ENCODE results near the gene GMPS. TPM values are rescaled to one million over a fixed set of nuclear protein-coding genes. Genes with fewer than 3 reads are reported as not detected.

Gene GMPS
- polyA plus RNA-seq, 1 donor: 42.2 TPM

- Histone ChIP-seq H3K27ac (ENCODE audit: low read length) (no peak overlapping the region), H3K4me1 (ENCODE audit: control insufficient read depth, insufficient read depth, low read length) (no peaks in the 10 kb centered on the region), H3K36me3 (ENCODE audit: control insufficient read depth, insufficient read depth, low read length) (no peaks in the 10 kb centered on the region), H3K4me3 (ENCODE audit: low read length) (no peak overlapping the region), H3K27me3 (ENCODE audit: control insufficient read depth, insufficient read depth, low read length) (no peaks in the 10 kb centered on the region), H3K9me3 (ENCODE audit: control insufficient read depth, low read depth, low read length) (no peaks in the 10 kb centered on the region)
- DNase-seq: no peak
Observed at GRCh38 chr3:155989536-155989935, 119.1 kb downstream of the GMPS start.

GRCh38 chr3:155991212-155991611 lies 120.8 kb downstream of the GMPS start:
- no peaks in the 10 kb centered on the region for H3K27me3 ChIP-seq (ENCODE audit: control insufficient read depth, insufficient read depth, low read length)
- no peak overlapping the region for H3K4me3 ChIP-seq (ENCODE audit: low read length)
- no peaks in the 10 kb centered on the region for H3K4me1 ChIP-seq (ENCODE audit: control insufficient read depth, insufficient read depth, low read length)
- 100% methylated on average over 2 of the region's 4 CpGs for WGBS (ENCODE audit: insufficient coverage, low lambda C conversion rate)
- H3K9me3 ChIP-seq (ENCODE audit: control insufficient read depth, low read depth, low read length): no peaks in the 10 kb centered on the region
- no peak for DNase-seq
- no peaks in the 10 kb centered on the region for H3K36me3 ChIP-seq (ENCODE audit: control insufficient read depth, insufficient read depth, low read length)
- H3K27ac ChIP-seq (ENCODE audit: low read length): no peak overlapping the region

- WGBS (ENCODE audit: insufficient coverage, low lambda C conversion rate): no CpG with 5 or more reads among the region's 1 CpG
- no peak for DNase-seq
Observed at GRCh38 chr3:155991847-155992246, 121.4 kb downstream of the GMPS start.

More at GRCh38 chr3:155991847-155992246, 121.4 kb downstream of the GMPS start:
- Histone ChIP-seq H3K9me3 (ENCODE audit: control insufficient read depth, low read depth, low read length) (no peaks in the 10 kb centered on the region), H3K36me3 (ENCODE audit: control insufficient read depth, insufficient read depth, low read length) (no peaks in the 10 kb centered on the region), H3K4me1 (ENCODE audit: control insufficient read depth, insufficient read depth, low read length) (no peaks in the 10 kb centered on the region), H3K27ac (ENCODE audit: low read length) (no peak overlapping the region), H3K4me3 (ENCODE audit: low read length) (no peak overlapping the region), H3K27me3 (ENCODE audit: control insufficient read depth, insufficient read depth, low read length) (no peaks in the 10 kb centered on the region)

Other genes with a start within 250 kb of the GMPS start
- gene PLCH1, start 125.6 kb upstream of the GMPS start, polyA plus RNA-seq: 7.4 TPM
- gene C3orf33, start 64.4 kb upstream of the GMPS start, polyA plus RNA-seq: 12.5 TPM
- 31.1 TPM for gene SLC33A1, start 16.2 kb upstream of the GMPS start, polyA plus RNA-seq
- 2.5 TPM for gene KCNAB1, start 249.9 kb downstream of the GMPS start, polyA plus RNA-seq

All from large intestine (tissue), 3 donors.